ENCODE results near the gene MOB1B.

- no peak for TF ChIP-seq CTCF (conservative IDR thresholded peaks at IDR 0.05)
- no peak for TF ChIP-seq EZH2 (IDR thresholded peaks at IDR 0.05; ENCODE audit: low read depth)
Observed at GRCh38 chr4:70943114-70943513, 40.9 kb downstream of the MOB1B start.
